Progenitor cell of endocrine pancreas (in vitro differentiated cells): Measurements from ENCODE around the gene NEURL1. TPM values are rescaled to one million over a fixed set of nuclear protein-coding genes. Genes with fewer than 3 reads are reported as not detected.

ENCODE experiments used
- DNase-seq: peaks from one replicate; pipeline ENCODE4 v3.0.0; 2021; ENCODE audit warnings: low spot score; ENCODE audit not compliant: unreplicated experiment
- H3K27ac Mint-ChIP-seq: 2 replicates; pipeline ENCODE4 v1.8.0; 2021; ENCODE audit warnings: mild to moderate bottlenecking, moderate library complexity, mixed read lengths
- H3K27me3 Mint-ChIP-seq: 2 replicates; pipeline ENCODE4 v1.8.0; 2021; ENCODE audit warnings: mixed read lengths
- H3K36me3 Mint-ChIP-seq: 2 replicates; pipeline ENCODE4 v1.8.0; 2022; ENCODE audit warnings: mixed read lengths; ENCODE audit not compliant: insufficient read depth
- H3K4me1 Mint-ChIP-seq: 2 replicates; pipeline ENCODE4 v1.8.0; 2021; ENCODE audit warnings: low read depth, mixed read lengths
- H3K4me3 Mint-ChIP-seq: 2 replicates; pipeline ENCODE4 v1.8.0; 2021; ENCODE audit warnings: low read depth, mild to moderate bottlenecking, moderate library complexity, mixed read lengths
- H3K9me3 Mint-ChIP-seq: 2 replicates; pipeline ENCODE4 v1.8.0; 2021; ENCODE audit warnings: low read depth, mixed read lengths
- total RNA-seq: library from RNA; stranded (reverse); gene quantifications from 2 replicates; pipeline ENCODE4 v1.2.1, GENCODE V29; 2021
- TF ChIP-seq, protein P1 (sequence below): fragments of 200-600 bp; sonication (generic); IDR thresholded peaks from one replicate; pipeline ENCODE4 v1.5.0; 2021; ENCODE audit warnings: antibody characterized with exemption, mild to moderate bottlenecking; ENCODE audit not compliant: unreplicated experiment

Gene NEURL1
- total RNA-seq, 1 donor from 2014 or later: 21.5 TPM

DNA sequence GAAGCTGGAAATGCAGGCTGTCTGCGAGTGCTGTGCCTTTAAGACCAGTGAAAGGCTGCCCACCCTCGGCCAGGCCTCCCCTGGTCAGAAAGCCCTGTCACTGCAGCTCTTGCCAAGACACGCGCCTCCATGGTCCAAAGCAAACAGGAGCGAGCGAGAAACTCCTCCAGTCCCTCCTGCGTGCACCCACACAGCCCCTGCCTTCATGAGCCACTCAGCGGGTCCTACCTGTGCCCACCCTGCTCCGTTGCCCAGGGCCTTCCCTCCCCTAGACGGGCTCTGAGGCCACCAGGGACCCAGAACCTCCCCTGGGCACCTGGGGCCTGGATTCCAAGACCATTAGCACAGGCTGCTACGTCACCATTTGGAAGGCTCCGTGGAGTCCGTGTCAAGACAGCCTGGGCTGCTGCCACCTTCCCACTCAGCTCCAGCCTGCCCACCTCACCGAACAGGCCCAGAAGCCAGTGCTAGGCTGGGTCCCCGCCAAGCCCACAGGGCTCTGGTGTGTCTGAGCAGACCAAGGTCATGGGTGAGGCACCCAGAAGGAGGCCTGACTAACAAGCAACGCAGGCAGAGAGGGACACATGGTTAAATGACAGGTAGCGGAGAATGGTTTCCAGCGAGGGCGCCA is 144.5 kb downstream of the NEURL1 start:
- peaks cover 2% of the 10 kb centered on the region for H3K36me3 Mint-ChIP-seq
- no peak overlapping the region for H3K27ac Mint-ChIP-seq
- no peaks in the 10 kb centered on the region for H3K27me3 Mint-ChIP-seq
- peaks cover 3% of the 10 kb centered on the region for H3K4me1 Mint-ChIP-seq
- DNase-seq: no peak
- H3K9me3 Mint-ChIP-seq: no peaks in the 10 kb centered on the region
- no peak overlapping the region for H3K4me3 Mint-ChIP-seq
- TF ChIP-seq, protein P1, sequence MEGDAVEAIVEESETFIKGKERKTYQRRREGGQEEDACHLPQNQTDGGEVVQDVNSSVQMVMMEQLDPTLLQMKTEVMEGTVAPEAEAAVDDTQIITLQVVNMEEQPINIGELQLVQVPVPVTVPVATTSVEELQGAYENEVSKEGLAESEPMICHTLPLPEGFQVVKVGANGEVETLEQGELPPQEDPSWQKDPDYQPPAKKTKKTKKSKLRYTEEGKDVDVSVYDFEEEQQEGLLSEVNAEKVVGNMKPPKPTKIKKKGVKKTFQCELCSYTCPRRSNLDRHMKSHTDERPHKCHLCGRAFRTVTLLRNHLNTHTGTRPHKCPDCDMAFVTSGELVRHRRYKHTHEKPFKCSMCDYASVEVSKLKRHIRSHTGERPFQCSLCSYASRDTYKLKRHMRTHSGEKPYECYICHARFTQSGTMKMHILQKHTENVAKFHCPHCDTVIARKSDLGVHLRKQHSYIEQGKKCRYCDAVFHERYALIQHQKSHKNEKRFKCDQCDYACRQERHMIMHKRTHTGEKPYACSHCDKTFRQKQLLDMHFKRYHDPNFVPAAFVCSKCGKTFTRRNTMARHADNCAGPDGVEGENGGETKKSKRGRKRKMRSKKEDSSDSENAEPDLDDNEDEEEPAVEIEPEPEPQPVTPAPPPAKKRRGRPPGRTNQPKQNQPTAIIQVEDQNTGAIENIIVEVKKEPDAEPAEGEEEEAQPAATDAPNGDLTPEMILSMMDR: no peak

- no peaks in the 10 kb centered on the region for H3K27me3 Mint-ChIP-seq
- no peak overlapping the region for H3K27ac Mint-ChIP-seq
- no peak overlapping the region for H3K4me3 Mint-ChIP-seq
- TF ChIP-seq, protein P1: no peak
- no peak for DNase-seq
- peaks cover 4% of the 10 kb centered on the region for H3K4me1 Mint-ChIP-seq
- H3K36me3 Mint-ChIP-seq: peaks cover 5% of the 10 kb centered on the region
- no peaks in the 10 kb centered on the region for H3K9me3 Mint-ChIP-seq
These were observed 145.4 kb downstream of the NEURL1 start for GRCh38 chr10:103638948-103639347.

DNA sequence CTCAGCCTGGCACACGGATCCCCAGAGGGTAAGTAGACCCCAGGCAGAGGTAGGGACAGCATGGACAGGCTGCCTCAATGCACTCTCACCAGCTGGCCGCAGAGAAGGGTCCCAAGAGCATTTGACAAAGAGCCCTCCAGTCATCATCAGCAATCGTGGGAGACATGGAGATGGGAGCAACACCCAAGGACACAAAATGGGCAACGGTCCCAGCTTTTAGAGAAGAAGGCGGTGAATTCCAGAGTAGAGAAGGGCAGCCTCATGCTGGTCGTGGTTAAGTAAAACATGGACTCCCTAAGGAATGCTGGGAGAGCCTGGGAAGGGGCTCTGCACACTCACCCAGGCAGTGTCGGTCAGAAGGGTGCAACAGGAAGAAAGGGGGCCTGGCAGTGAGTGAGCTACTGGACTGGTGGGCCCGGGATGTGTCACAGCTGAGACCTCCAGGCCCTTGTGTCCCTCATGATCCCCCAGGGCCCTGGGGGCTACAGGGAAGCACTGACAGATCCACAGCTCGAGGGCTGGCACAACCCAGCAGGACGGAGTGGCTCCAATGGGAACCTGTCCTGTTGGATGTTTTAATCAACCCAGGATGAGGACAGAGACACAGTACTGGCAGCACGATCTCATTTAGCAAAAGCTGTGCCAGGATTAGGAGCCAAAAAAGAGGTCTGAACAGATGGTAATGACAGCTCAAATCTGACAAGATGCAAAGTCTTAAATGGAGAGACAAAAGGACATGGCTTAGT is 147.1 kb downstream of the NEURL1 start:
- no peak for DNase-seq
- TF ChIP-seq, protein P1: no peak
- Mint-ChIP-seq H3K4me1 (peaks cover 4% of the 10 kb centered on the region), H3K36me3 (peaks cover 8% of the 10 kb centered on the region), H3K4me3 (no peak overlapping the region), H3K27ac (peak overlapping the region; percentile 62), H3K9me3 (no peaks in the 10 kb centered on the region), H3K27me3 (no peaks in the 10 kb centered on the region)

DNA sequence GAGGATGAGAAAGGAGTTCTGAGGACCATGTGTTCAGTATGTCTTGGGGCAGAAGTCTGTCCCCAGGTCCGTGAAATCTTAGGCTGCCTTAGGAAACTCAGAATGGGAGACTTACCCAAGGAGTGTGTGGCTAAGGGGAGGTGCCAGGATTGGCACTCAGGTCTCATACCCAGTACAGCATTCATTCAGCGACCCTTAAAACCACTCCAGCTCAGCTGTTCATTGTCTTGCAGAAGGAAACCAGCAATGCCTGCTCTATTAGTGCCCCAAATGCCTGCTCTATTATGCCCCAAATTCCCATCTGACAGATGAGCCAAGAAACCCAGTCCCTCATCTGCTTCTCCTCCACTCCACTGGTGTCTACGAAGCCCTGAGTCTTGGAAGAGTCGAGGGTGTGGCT is 147.8 kb downstream of the NEURL1 start:
- Mint-ChIP-seq H3K4me1 (peaks cover 4% of the 10 kb centered on the region), H3K27ac (no peak overlapping the region)
- TF ChIP-seq, protein P1: no peak

More for the DNA sequence above, 147.8 kb downstream of the NEURL1 start:
- Mint-ChIP-seq H3K27me3 (no peaks in the 10 kb centered on the region), H3K36me3 (peaks cover 8% of the 10 kb centered on the region), H3K4me3 (no peak overlapping the region), H3K9me3 (no peaks in the 10 kb centered on the region)
- DNase-seq: no peak

Other genes starting within 250 kb of the NEURL1 start
- gene RPEL1, start 247.8 kb upstream of the NEURL1 start, total RNA-seq: not detected in 2 replicates
- gene INA, start 216.6 kb upstream of the NEURL1 start, total RNA-seq: 6.2 TPM in 2 replicates
- 13.4 and 14.0 TPM in 2 replicates for gene PCGF6, start 142.6 kb upstream of the NEURL1 start, total RNA-seq
- gene TAF5, start 125.7 kb upstream of the NEURL1 start, total RNA-seq: 7.7 and 8.9 TPM in 2 replicates
- 251 and 264 TPM in 2 replicates for gene ATP5MK, start 97.2 kb upstream of the NEURL1 start, total RNA-seq
- 56.1 and 58.1 TPM in 2 replicates for gene PDCD11, start 97.1 kb upstream of the NEURL1 start, total RNA-seq
- gene CALHM2, start 41.3 kb upstream of the NEURL1 start, total RNA-seq: 0.58 and 0.69 TPM in 2 replicates
- gene CALHM1, start 34.8 kb upstream of the NEURL1 start, total RNA-seq: not detected in 2 replicates
- gene CALHM3, start 14.5 kb upstream of the NEURL1 start, total RNA-seq: 0.41 and 1.3 TPM in 2 replicates